Measurements from ENCODE around the gene CAB39.

- TF ChIP-seq POLR2AphosphoS5 (IDR thresholded peaks at IDR 0.05; ENCODE audit: borderline replicate concordance, low read depth, low read length) (no peak), EZH2 (IDR thresholded peaks at IDR 0.05) (no peak), FOXP2 (optimal IDR thresholded peaks at IDR 0.05; ENCODE audit: control extremely low read depth, extremely low read length, insufficient read depth) (no peak)
Observed at GRCh38 chr2:230697676-230698075, 15.0 kb upstream of the CAB39 start.
